NCI-H1417 (cell line): ENCODE results near the gene BCAR1.

Source experiments
- DNase-seq, 3 experiments: peaks; one replicate each; lab custom pipeline; 2025; lab: John Stamatoyannopoulos, UW

Gene BCAR1

GRCh38 chr16:75239542-75240122, 11.8 kb downstream of the BCAR1 start:
- DNase-seq = no peak

- no peak for DNase-seq
These were observed 12.4 kb downstream of the BCAR1 start for GRCh38 chr16:75238853-75239541.

- DNase-seq = peak in 2 of 3 experiments; percentile 8 to 11
These were observed 13.1 kb downstream of the BCAR1 start for GRCh38 chr16:75238132-75238852.

- DNase-seq = no peak
These were observed 13.9 kb downstream of the BCAR1 start for GRCh38 chr16:75237398-75238131.

GRCh38 chr16:75236736-75237397, 14.6 kb downstream of the BCAR1 start:
- no peak for DNase-seq

GRCh38 chr16:75236232-75236631, 15.2 kb downstream of the BCAR1 start:
- DNase-seq = no peak

GRCh38 chr16:75235721-75236193, 15.7 kb downstream of the BCAR1 start:
- no peak for DNase-seq

GRCh38 chr16:75234856-75235696, 16.3 kb downstream of the BCAR1 start:
- no peak for DNase-seq

GRCh38 chr16:75233611-75233938, 17.8 kb downstream of the BCAR1 start:
- no peak for DNase-seq

GRCh38 chr16:75231570-75231969, 19.9 kb downstream of the BCAR1 start:
- no peak for DNase-seq

- DNase-seq = no peak
These were observed 20.8 kb downstream of the BCAR1 start for GRCh38 chr16:75230471-75231110.

- no peak for DNase-seq
These were observed 22.0 kb downstream of the BCAR1 start for GRCh38 chr16:75229172-75230031.

- no peak for DNase-seq
These were observed 23.1 kb downstream of the BCAR1 start for GRCh38 chr16:75228143-75228976.

- DNase-seq = no peak
These were observed 23.9 kb downstream of the BCAR1 start for GRCh38 chr16:75227361-75228142.

- no peak for DNase-seq
These were observed 24.7 kb downstream of the BCAR1 start for GRCh38 chr16:75226550-75227360.

GRCh38 chr16:75225678-75226515, 25.5 kb downstream of the BCAR1 start:
- DNase-seq = no peak
